Esophagus squamous epithelium (tissue), 4 donors: Measurements from ENCODE around the gene LOX.

Experiments used
- CTCF ChIP-seq, 6 experiments: fragments of 450-650 bp in 4 of 6; fragments of 200-600 bp in 2 of 6; sonication (generic) in 2 of 6; IDR thresholded peaks; one replicate each; pipeline ENCODE4 v1.5.1; 2016 to 2019; ENCODE audit warnings: antibody characterized with exemption in 6 of 6, mild to moderate bottlenecking in 4 of 6, moderate library complexity in 4 of 6
- POLR2A ChIP-seq, 4 donors: fragments of 450-650 bp; IDR thresholded peaks; one replicate each; pipeline ENCODE4 v1.6.1; 2017; ENCODE audit warnings: antibody characterized with exemption in 4 of 4, mild to moderate bottlenecking in 4 of 4, moderate library complexity in 3 of 4

DNA sequence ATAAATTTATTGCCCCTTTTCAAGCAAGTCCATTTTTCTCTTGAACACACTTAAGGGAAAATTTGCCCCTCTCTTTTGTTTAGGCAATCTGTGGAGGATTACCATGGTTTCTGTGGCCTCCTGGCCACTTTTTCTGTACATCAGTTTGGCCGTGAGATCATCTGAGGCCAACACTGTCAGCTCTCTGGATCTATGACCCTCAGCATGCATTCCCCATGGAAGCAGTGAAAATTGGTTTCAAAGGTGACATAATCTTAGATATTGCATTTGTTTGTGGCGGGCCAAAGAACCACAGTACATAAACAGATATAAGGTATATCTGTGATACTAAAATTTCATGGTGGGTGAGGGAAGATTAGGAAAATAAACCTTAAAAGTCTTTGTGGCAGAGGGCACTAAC, 46.7 kb upstream of the LOX start:
- TF ChIP-seq CTCF (IDR thresholded peaks at IDR 0.05) = no peak
- TF ChIP-seq POLR2A (IDR thresholded peaks at IDR 0.05) = no peak
